Measurements from ENCODE around the gene RNF115. TPM values are rescaled to one million over a fixed set of nuclear protein-coding genes. Genes with fewer than 3 reads are reported as not detected.
A peak's percentile ranks its signal among the peaks of the same experiment; 100 is the strongest.

Gene RNF115
- 11.3 and 11.5 TPM in 2 replicates for total RNA-seq (2014; rRNA removed; shearing (Covaris generic))

DNA sequence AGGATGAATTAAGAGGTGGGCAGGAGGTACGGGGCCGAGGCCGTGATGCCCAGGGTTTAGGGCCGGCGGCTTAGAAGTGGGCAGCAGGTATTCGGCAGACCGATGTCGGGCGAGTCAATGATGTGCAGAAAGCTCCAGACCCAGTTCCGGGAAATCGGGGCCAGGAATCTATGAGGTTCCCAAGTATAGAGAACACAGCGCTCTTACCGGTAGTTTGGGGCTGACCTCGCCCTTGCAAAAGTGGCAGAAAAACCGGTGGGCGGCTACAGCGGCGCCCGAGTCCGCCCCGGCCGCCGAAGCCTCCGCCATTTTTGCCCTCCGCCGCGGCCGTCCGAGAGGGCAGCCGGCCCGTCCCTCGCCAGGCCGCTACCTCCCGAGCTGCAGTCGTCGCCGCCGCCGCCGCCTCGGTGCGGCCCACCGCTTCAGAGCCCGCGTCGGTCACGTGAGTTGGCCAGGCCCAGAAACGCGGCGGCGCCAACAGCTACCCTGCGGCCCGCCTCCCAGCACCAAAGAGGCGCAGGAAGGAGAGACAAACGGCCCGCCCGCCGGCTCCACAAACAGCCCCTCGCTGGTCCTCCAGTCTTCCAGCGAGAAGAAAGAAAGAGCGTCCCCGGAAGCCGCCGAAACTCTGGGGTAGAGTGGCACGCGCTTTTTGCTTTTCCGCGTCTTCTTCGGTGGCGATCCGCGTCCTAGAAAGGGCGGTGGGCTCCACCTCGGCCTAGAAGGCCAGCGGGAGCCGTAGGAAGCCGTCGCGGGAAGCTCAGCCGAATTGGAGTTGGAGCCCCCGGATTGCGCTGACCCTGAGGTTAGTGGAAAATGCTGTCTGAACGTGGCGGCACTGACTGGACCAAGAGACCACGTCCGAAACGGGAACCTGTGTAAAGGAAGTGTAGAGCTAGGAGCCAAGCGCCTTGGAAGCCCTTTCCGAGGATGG, at the start of gene RNF115, which contains the start of gene POLR3C:
Gene RNF115 (minus strand): TSS at position 531 of the 934 bp plus-strand sequence. CDS start 222 bp downstream, at position 309.
Gene POLR3C (plus strand): TSS at position 636 of the 934 bp plus-strand sequence. CDS start 1,577 bp downstream, outside the sequence.
- DNase-seq: peak; percentile 92
- peaks cover 15% of the 10 kb centered on the region for H3K36me3 ChIP-seq (replicated peaks; ENCODE audit: control insufficient read depth, insufficient read depth, low read length)
- no peaks in the 10 kb centered on the region for H3K27me3 ChIP-seq (ENCODE audit: control insufficient read depth, insufficient read depth, low read length)
- peak within 1 kb of the TSS; percentile 91 for H3K4me3 ChIP-seq (ENCODE audit: insufficient read depth, low read depth, low read length)

DNA sequence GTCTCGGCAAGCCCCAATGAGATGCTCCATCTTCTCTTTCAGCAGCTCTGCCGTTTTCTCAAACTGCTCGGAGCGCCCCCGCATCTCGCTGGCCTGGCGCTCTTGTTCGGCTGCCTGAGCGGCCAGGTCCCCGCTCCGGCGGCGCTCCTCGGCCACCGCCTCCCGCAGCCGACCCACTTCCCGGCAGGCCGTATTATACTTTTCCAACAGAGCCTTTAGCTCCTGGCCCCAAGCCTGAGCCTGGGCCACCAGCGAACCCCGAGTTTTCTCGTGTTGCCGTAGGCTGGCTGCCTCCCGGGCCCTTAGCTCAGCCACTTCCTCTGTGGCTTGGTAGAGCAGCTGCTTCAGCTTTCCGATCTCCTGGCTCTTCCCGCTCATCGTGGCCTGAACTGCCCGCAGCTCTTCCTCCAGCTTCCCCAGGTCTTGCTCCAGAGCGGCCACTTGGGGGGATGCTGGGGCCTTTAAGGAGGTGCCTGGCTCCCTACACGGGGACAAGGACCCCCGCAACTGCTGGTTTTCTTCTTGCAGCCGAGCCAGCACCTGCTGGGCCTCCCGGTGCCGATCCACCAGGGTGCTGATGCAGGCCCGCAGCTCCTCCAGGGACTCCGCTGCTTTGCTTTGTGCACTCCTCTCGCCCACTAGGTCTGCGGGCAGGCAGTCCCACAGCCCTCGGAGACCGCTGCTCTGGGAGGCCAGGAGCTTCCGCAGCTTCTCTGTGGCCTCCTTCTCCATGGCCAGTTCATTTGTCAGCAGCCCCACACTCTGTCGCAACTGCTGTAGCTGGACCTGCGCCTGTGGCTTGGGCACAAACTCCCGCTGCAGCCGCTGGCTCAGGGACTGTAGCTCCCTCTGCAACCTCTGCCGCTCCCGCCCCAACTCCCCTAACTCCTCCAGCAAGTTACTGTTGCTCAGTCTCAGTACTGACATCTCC, 48.4 kb upstream of the RNF115 start:
- H3K27me3 ChIP-seq (ENCODE audit: control insufficient read depth, insufficient read depth, low read length): peaks cover 31% of the 10 kb centered on the region
- H3K4me3 ChIP-seq (ENCODE audit: insufficient read depth, low read depth, low read length): peak overlapping the region; percentile 45; the same call in 1 of the 2 replicates
- H3K36me3 ChIP-seq (replicated peaks; ENCODE audit: control insufficient read depth, insufficient read depth, low read length): no peaks in the 10 kb centered on the region
- peak; percentile 81 for DNase-seq

DNA sequence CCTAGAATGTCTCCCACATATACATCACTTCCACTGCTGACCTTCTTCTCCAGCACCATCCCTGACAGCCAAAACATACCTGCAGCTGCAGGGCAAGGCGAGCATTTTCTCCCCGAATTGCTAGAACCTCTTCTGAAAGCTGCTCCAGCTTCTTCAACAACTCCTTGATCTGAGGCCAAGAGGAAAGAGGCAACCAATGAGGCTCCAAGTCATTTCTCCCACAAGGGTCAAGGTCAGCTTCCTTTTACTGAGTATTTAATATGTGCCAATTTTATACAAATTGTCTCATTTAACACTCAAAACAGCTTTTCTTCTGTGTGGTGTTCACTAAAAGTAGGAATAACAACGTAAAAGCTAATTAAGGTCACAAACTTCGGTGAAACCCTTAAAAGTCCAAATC, 44.3 kb upstream of the RNF115 start:
- no peak for DNase-seq
- H3K36me3 ChIP-seq (replicated peaks; ENCODE audit: control insufficient read depth, insufficient read depth, low read length): no peaks in the 10 kb centered on the region
- no peak overlapping the region for H3K4me3 ChIP-seq (ENCODE audit: insufficient read depth, low read depth, low read length)
- H3K27me3 ChIP-seq (ENCODE audit: control insufficient read depth, insufficient read depth, low read length): peaks cover 19% of the 10 kb centered on the region

DNA sequence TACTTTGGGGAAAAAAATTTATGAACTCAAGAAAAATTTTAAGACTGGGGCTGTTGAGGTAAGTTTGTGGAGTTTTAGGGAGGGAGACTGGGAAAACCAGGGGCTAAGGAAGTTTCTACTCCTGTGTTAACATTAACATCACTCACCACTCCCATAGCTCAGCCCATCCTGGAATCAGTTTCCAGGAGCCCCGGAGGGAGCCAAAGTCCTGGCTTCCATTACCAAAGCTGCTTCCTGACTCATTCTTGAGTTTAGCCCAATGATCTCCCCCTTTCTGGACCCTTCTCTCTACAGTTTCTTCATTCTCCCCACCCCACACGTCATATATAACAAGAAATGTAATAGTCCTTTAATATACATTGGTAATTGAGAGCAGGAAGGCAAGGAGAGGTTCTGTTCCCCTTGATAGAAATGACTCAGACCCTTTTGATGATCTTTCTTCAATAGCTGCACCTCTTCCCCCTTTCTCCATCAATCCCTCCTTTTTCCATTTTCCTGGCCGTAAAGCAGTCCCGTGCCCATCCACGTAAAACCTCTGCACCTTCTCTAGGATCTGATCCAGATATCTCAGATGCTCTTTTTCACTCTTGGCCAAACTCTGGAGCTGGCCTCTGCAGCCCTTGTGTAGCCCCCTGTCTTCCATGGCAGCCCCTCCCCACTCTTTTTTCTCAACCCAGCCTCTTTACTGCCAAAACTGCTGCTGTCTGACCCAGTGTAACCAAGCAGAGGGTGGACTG, 39.6 kb upstream of the RNF115 start:
- no peaks in the 10 kb centered on the region for H3K36me3 ChIP-seq (replicated peaks; ENCODE audit: control insufficient read depth, insufficient read depth, low read length)
- peaks cover 5% of the 10 kb centered on the region; the same call in 1 of the 2 replicates for H3K27me3 ChIP-seq (ENCODE audit: control insufficient read depth, insufficient read depth, low read length)
- no peak for DNase-seq
- H3K4me3 ChIP-seq (ENCODE audit: insufficient read depth, low read depth, low read length): no peak overlapping the region

DNA sequence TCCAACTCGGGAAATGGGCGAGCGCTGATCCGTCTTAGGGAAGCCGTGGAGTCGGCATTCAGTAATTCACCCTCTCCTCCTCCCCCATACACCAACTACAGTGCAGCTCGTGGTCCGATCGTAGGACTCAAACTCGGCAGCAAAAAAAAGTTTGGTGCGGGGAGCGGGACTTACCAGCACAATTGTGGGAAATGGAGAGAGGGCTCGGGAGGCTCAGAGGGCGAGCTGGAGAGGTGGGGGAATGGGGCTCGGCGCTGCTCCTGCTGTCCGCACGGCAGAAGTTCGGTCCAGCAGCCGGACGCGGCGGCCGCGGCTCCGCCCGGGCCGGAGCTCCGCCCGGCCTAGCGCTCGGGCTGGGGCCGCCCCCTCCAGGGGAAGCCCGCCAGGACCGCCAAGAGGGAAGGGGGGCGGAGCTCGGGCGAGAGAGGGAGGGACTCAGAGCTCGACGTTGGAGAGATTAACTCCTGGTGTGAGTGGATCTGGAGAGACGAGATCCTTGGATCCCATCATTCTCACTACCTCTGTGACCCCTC, 35.7 kb upstream of the RNF115 start:
- Histone ChIP-seq H3K36me3 (replicated peaks; ENCODE audit: control insufficient read depth, insufficient read depth, low read length) (peaks cover 12% of the 10 kb centered on the region), H3K27me3 (ENCODE audit: control insufficient read depth, insufficient read depth, low read length) (peaks cover 3% of the 10 kb centered on the region; the same call in 1 of the 2 replicates), H3K4me3 (ENCODE audit: insufficient read depth, low read depth, low read length) (peak overlapping the region; percentile 90)
- peak; percentile 97 for DNase-seq

DNA sequence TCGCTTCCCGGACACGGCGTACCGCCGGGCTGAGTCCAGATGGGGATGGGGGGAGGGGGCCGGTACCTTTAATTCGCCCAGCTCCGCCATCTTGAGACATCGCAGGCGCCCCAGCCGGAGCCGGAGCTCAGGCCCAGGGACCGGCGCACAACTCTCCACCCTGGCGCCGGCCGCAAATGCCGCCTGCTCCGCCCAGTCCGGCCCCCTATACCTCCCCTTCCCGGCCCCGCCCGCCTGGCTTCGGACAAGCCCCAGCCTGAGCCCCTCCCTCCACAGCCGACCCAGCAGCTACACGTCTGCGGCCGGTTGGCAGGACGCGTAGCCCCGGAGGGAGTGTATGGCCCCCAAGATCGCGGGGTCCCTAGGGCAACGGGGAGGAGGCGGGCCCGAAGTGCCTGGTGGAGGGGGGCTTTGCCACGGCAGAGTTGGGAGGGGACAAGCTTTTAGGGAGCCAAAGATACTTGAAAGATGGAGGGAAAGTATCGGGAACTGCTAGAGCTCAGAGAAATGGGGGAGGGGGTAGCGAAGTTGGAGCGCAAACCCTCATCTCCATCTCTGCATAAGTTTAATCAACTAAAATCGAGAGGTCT, 35.1 kb upstream of the RNF115 start, which contains the start of gene PIAS3:
Gene PIAS3 (minus strand): TSS at position 181 of the 590 bp plus-strand sequence. CDS start 91 bp downstream, at position 90.
- Histone ChIP-seq H3K4me3 (ENCODE audit: insufficient read depth, low read depth, low read length) (peak within 1 kb of the TSS; percentile 90), H3K27me3 (ENCODE audit: control insufficient read depth, insufficient read depth, low read length) (peaks cover 3% of the 10 kb centered on the region; the same call in 1 of the 2 replicates), H3K36me3 (replicated peaks; ENCODE audit: control insufficient read depth, insufficient read depth, low read length) (peaks cover 14% of the 10 kb centered on the region)
- DNase-seq: peak; percentile 99

DNA sequence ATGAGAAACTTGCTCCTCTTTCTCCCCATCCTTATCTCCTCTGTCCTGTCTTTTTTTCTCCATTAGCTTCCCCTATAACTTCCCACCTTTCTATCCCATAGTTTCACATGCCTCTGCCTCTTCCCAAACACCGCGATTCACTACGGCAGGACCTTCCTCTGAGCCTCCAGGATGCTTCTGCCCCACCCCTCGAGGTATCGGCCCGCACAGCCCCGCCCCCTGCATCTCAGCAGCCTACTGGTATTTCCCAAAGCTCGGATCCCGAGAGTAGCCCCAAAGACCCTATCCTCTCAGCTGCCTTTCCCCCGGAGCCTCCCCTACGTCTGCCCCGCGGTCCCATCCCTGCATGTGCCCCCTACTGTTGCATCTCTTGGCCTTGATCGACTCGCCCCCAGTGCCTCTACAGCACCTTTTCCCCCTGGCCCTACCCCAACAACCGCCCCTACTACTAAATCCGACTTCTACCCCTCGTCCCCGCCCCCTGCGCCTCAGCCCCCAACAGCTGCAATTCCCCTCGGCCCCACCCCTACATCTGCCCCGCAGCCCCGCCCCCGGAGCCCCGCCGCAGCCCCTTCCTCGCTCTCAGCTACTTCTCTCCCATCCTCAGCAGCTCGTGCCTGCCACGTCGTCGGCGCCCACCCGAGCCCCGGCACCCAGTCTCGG, 34.5 kb upstream of the RNF115 start:
- H3K4me3 ChIP-seq (ENCODE audit: insufficient read depth, low read depth, low read length): peak overlapping the region; percentile 90
- peak; percentile 96 for DNase-seq
- H3K27me3 ChIP-seq (ENCODE audit: control insufficient read depth, insufficient read depth, low read length): peaks cover 2% of the 10 kb centered on the region; the same call in 1 of the 2 replicates
- H3K36me3 ChIP-seq (replicated peaks; ENCODE audit: control insufficient read depth, insufficient read depth, low read length): peaks cover 16% of the 10 kb centered on the region

DNA sequence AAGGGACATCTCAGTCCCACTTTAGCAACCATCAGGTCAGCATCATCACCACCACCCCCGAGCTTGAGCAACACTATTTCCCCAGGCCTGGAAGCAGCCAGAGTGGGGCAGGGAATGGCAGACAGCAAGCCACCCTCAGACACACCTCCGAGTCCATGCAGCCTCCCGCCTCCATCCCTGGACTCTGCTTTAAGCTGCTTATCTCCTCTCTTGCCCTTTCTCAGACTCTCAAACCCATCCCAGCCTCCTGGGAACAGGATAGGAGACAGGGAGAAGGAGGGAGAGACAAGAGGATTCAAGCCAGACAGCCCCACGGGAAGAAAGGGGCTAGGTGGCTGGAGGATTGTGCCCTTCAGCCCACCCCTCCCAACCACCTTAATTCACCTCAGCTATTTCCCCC, 33.3 kb upstream of the RNF115 start:
- Histone ChIP-seq H3K27me3 (ENCODE audit: control insufficient read depth, insufficient read depth, low read length) (no peaks in the 10 kb centered on the region), H3K36me3 (replicated peaks; ENCODE audit: control insufficient read depth, insufficient read depth, low read length) (peaks cover 19% of the 10 kb centered on the region), H3K4me3 (ENCODE audit: insufficient read depth, low read depth, low read length) (no peak overlapping the region)
- no peak for DNase-seq

DNA sequence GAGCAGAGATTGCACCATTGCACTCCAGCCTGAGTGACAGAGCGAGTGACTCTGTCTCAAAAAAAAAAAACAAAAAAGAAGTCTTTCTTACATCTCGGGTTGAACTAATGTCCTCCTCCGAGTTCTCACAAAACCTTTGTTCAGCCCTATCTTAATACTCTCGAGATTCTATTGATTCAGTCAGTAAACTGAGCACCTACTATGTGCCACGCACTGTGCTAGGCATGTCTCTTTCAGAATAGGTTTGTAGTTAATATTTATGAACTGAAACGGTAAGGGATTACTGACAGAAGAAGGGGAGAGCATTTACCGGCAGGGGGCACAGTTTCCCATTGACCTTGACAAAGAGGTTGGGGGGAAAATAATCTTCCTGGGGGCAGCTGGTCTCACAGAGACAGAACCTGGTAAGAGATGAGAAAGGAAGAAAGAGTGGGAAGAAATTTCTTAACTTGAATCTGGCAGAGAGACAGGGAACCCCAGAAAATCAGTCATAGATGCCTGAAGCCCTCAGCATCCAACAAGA, 31.6 kb upstream of the RNF115 start:
- H3K27me3 ChIP-seq (ENCODE audit: control insufficient read depth, insufficient read depth, low read length): no peaks in the 10 kb centered on the region
- no peak for DNase-seq
- no peak overlapping the region for H3K4me3 ChIP-seq (ENCODE audit: insufficient read depth, low read depth, low read length)
- H3K36me3 ChIP-seq (replicated peaks; ENCODE audit: control insufficient read depth, insufficient read depth, low read length): peaks cover 23% of the 10 kb centered on the region

DNA sequence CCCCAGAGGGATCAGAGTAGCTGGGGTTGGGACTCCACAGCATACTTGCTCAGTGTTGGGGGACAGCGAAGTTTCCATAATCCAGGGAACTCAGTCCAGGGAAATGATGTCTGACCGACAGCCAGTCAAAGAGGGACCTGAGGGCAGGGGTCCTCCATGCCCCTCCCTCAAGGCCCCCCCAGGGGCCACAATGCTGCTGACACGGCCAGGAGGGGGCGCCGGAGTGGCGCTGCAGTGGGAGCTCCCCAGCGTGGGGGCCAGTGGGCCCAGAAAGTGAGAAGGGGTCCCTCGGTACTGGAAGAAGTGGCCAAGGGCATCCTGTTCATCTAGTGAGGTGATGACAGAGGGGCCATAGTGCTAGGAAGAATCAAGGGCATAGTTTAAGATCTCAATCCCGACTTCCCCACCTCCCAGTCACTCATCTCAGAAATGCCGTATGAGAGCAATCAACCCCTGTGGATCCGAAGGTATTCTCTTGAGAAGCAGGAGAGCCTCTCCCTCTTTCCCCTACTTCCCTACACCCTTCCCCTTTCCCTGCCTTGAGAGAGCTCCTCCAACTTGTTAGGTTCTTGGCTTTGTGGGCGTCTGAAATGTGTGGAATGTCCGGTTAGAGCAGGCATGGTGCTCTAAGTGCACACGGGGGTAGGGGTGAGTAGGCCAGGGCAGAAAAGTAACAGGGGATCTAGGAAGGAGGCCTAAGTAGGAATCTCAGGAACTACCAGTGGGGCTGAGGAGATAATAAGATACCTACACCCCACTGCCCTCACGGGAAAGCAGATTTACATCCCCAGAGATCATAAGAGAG, 25.7 kb upstream of the RNF115 start:
- DNase-seq: peak; percentile 87
- peaks cover 5% of the 10 kb centered on the region; the same call in 1 of the 2 replicates for H3K27me3 ChIP-seq (ENCODE audit: control insufficient read depth, insufficient read depth, low read length)
- H3K4me3 ChIP-seq (ENCODE audit: insufficient read depth, low read depth, low read length): no peak overlapping the region
- H3K36me3 ChIP-seq (replicated peaks; ENCODE audit: control insufficient read depth, insufficient read depth, low read length): peaks cover 16% of the 10 kb centered on the region

DNA sequence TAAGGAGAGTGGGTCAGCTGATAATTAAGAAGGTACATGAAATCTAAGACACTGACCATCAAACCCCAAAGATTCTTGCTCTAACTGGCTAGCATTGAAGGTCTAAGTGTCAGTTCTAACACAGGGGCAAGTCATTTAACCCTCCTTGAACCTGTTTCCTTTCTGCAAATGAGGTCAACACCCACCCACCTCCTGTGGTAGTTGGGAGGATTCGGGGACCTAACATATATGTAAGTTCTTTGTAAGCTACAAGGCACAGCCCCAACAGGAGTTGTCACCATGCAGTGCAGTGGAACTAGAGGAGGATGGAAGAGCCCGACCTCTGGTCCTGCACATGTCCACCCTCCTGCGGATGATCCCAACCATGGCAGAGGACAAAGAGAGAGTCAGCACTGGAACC, 23.9 kb upstream of the RNF115 start:
- DNase-seq: no peak
- Histone ChIP-seq H3K4me3 (ENCODE audit: insufficient read depth, low read depth, low read length) (no peak overlapping the region), H3K36me3 (replicated peaks; ENCODE audit: control insufficient read depth, insufficient read depth, low read length) (peaks cover 11% of the 10 kb centered on the region), H3K27me3 (ENCODE audit: control insufficient read depth, insufficient read depth, low read length) (peaks cover 5% of the 10 kb centered on the region; the same call in 1 of the 2 replicates)

DNA sequence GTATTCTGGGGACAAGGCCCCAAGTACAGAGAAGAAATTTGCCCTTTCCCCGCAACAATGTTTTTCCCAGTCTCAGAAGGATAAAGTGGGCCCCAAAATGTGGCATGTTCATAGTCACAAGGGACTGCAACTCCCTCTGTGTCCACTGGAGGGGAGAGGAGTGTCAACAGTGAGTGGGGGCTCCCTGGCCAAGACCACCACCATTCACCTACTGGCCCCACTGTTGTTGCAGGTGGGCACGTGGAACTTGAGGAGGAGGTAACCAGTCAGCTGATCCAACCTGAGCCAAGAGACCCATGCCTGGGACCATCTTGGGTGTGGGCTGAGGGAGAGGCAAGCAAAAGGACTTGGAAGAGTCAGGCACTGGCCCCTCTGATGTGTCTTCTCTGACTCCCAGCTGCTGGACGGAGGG, 22.3 kb upstream of the RNF115 start:
- peak overlapping the region; percentile 69 for H3K4me3 ChIP-seq (ENCODE audit: insufficient read depth, low read depth, low read length)
- H3K27me3 ChIP-seq (ENCODE audit: control insufficient read depth, insufficient read depth, low read length): peaks cover 5% of the 10 kb centered on the region; the same call in 1 of the 2 replicates
- peaks cover 13% of the 10 kb centered on the region for H3K36me3 ChIP-seq (replicated peaks; ENCODE audit: control insufficient read depth, insufficient read depth, low read length)
- DNase-seq: peak; percentile 85
